GM04504 (cell line): ENCODE measurements around the gene SLC4A7.
"Not testable (repeated sequence)": the region's sequence is repeated elsewhere in the genome, so short reads cannot be mapped to it uniquely, and the experiment has no call there.

Source experiments
- DNase-seq: peaks from one replicate; pipeline ENCODE4 v3.0.0-alpha.2; 2012; ENCODE audit warnings: low read depth

SLC4A7 gene

GRCh38 chr3:27486336-27486735 lies 2.2 kb upstream of the SLC4A7 start:
- no peak for DNase-seq

GRCh38 chr3:27485866-27486265 lies 1.7 kb upstream of the SLC4A7 start:
- DNase-seq = no peak

GRCh38 chr3:27483117-27484014 lies 818 bp downstream of the SLC4A7 start:
- DNase-seq = peak; percentile 51

- DNase-seq = no peak
Measured at GRCh38 chr3:27479806-27480543, 4.2 kb downstream of the SLC4A7 start.

GRCh38 chr3:27471923-27472550 lies 12.1 kb downstream of the SLC4A7 start:
- no peak for DNase-seq

- DNase-seq = no peak
Measured at GRCh38 chr3:27468283-27468886, 15.8 kb downstream of the SLC4A7 start.

- DNase-seq = no peak
Measured at GRCh38 chr3:27467545-27467944, 16.6 kb downstream of the SLC4A7 start.

- no peak for DNase-seq
Measured at GRCh38 chr3:27464646-27465045, 19.5 kb downstream of the SLC4A7 start.

GRCh38 chr3:27462228-27462627 lies 22.0 kb downstream of the SLC4A7 start:
- no peak for DNase-seq

- DNase-seq = no peak
Measured at GRCh38 chr3:27458929-27459328, 25.3 kb downstream of the SLC4A7 start.

- no peak for DNase-seq
Measured at GRCh38 chr3:27456554-27456953, 27.6 kb downstream of the SLC4A7 start.

GRCh38 chr3:27454914-27455313 lies 29.3 kb downstream of the SLC4A7 start:
- DNase-seq = no peak

GRCh38 chr3:27454461-27454860 lies 29.7 kb downstream of the SLC4A7 start:
- no peak for DNase-seq

GRCh38 chr3:27452368-27453090 lies 31.7 kb downstream of the SLC4A7 start:
- no peak for DNase-seq

GRCh38 chr3:27451842-27452241 lies 32.3 kb downstream of the SLC4A7 start:
- no peak for DNase-seq

- DNase-seq = no peak
Measured at GRCh38 chr3:27451251-27451650, 32.9 kb downstream of the SLC4A7 start.

- DNase-seq = no peak
Measured at GRCh38 chr3:27449530-27450150, 34.5 kb downstream of the SLC4A7 start.

GRCh38 chr3:27442995-27443394 lies 41.2 kb downstream of the SLC4A7 start:
- not testable (repeated sequence) for DNase-seq

GRCh38 chr3:27438352-27438751 lies 45.8 kb downstream of the SLC4A7 start:
- not testable (repeated sequence) for DNase-seq

- DNase-seq = peak; percentile 98
Measured at GRCh38 chr3:27431116-27431515, 53.1 kb downstream of the SLC4A7 start.

GRCh38 chr3:27429909-27430308 lies 54.3 kb downstream of the SLC4A7 start:
- DNase-seq = no peak
